ENCODE measurements around the gene ZSWIM6. TPM values are rescaled to one million over a fixed set of nuclear protein-coding genes. Genes with fewer than 3 reads are reported as not detected.

The ZSWIM6 gene
- total RNA-seq, 1 donor from 2014 or later: 40.1 TPM

DNA sequence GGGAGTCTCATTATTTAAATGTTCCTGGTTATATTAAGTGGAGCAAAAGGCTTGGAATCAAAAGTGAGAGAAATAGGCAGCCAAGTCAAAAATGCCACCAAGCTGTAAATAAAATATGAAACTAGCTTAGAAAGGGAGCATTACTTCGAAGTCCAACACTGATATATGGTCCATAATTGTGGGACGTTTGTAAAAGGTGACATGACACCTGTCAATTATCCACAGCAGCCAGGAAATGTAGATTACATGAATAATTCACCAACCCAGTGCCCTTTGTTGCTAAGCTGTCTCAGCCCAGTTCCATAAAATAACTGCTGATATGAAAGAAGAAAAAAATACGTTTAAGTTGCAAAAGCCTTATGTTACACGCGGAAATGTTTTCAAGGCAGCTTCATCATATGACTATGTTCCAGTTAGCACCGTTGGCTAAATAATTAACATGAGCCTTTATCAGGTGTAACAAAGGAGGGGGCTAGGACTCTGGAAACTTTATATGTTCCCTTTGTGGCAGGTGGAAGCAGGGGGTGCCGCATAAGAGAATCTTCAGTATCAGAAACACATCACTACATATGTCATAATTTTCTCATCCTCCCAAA lies 39.9 kb upstream of the ZSWIM6 start:
- Histone ChIP-seq H3K9ac (ENCODE audit: low read length) (no peak overlapping the region), H2AFZ (ENCODE audit: low read depth, low read length) (no peak overlapping the region), H3K27ac (ENCODE audit: low read depth, low read length) (no peak overlapping the region), H4K20me1 (ENCODE audit: insufficient read depth, low read length) (no peaks in the 10 kb centered on the region), H3K4me2 (ENCODE audit: low read length) (no peak overlapping the region), H3K36me3 (ENCODE audit: insufficient read depth, low read length) (no peaks in the 10 kb centered on the region), H3K27me3 (ENCODE audit: insufficient read depth, low read length) (no peaks in the 10 kb centered on the region), H3K9me3 (ENCODE audit: insufficient read depth, low read depth, low read length) (no peaks in the 10 kb centered on the region), H3K4me1 (ENCODE audit: insufficient read depth, low read length) (peaks cover 3% of the 10 kb centered on the region), H3K4me3 (ENCODE audit: insufficient read depth, low read depth, low read length) (no peak overlapping the region), H3K79me2 (ENCODE audit: insufficient read depth, low read length) (no peaks in the 10 kb centered on the region)
- Mint-ChIP-seq H3K4me1 (ENCODE audit: low read depth, unreplicated experiment) (peaks cover 9% of the 10 kb centered on the region), H3K36me3 (ENCODE audit: low read depth, unreplicated experiment) (peaks cover 2% of the 10 kb centered on the region), H3K27me3 (ENCODE audit: low read depth, unreplicated experiment) (no peaks in the 10 kb centered on the region), H3K9me3 (ENCODE audit: unreplicated experiment) (peaks cover 4% of the 10 kb centered on the region), H3K27ac (ENCODE audit: unreplicated experiment) (no peak overlapping the region), H3K4me3 (ENCODE audit: unreplicated experiment) (no peak overlapping the region)
- DNase-seq (ENCODE audit: low read depth): no peak
- TF ChIP-seq, protein P1, sequence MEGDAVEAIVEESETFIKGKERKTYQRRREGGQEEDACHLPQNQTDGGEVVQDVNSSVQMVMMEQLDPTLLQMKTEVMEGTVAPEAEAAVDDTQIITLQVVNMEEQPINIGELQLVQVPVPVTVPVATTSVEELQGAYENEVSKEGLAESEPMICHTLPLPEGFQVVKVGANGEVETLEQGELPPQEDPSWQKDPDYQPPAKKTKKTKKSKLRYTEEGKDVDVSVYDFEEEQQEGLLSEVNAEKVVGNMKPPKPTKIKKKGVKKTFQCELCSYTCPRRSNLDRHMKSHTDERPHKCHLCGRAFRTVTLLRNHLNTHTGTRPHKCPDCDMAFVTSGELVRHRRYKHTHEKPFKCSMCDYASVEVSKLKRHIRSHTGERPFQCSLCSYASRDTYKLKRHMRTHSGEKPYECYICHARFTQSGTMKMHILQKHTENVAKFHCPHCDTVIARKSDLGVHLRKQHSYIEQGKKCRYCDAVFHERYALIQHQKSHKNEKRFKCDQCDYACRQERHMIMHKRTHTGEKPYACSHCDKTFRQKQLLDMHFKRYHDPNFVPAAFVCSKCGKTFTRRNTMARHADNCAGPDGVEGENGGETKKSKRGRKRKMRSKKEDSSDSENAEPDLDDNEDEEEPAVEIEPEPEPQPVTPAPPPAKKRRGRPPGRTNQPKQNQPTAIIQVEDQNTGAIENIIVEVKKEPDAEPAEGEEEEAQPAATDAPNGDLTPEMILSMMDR (IDR thresholded peaks at IDR 0.05; ENCODE audit: insufficient read depth, low read depth, low read length): no peak
- no peak for TF ChIP-seq EZH2 (IDR thresholded peaks at IDR 0.05; ENCODE audit: insufficient read depth, low read length)
- no peak for FAIRE-seq

DNA sequence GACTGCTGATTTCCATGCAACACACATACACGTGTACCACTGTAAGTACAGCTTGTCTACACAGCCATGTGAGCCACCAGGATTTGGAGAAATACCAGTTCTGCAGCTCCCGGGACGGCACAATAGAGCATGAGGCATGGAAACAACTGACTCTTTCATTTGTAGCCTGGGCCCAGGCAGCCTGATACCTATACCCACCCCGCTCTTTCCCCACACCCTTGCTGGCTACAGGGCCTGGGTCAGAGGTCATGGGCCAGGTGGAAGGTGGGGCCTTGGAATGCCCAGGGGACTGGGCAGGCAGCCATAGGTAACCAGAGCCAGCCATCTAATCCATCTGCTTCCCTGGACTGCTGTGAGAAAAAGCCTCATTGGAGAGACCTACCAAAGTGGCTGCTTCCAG lies 39.0 kb upstream of the ZSWIM6 start:
- TF ChIP-seq, protein P1 (IDR thresholded peaks at IDR 0.05; ENCODE audit: insufficient read depth, low read depth, low read length): no peak
- TF ChIP-seq EZH2 (IDR thresholded peaks at IDR 0.05; ENCODE audit: insufficient read depth, low read length): no peak
- Histone ChIP-seq H3K27ac (ENCODE audit: low read depth, low read length) (no peak overlapping the region), H3K4me3 (ENCODE audit: insufficient read depth, low read depth, low read length) (no peak overlapping the region), H3K9me3 (ENCODE audit: insufficient read depth, low read depth, low read length) (no peaks in the 10 kb centered on the region), H3K4me1 (ENCODE audit: insufficient read depth, low read length) (peaks cover 4% of the 10 kb centered on the region), H3K36me3 (ENCODE audit: insufficient read depth, low read length) (no peaks in the 10 kb centered on the region), H3K9ac (ENCODE audit: low read length) (no peak overlapping the region), H3K27me3 (ENCODE audit: insufficient read depth, low read length) (no peaks in the 10 kb centered on the region), H3K79me2 (ENCODE audit: insufficient read depth, low read length) (no peaks in the 10 kb centered on the region), H2AFZ (ENCODE audit: low read depth, low read length) (no peak overlapping the region), H4K20me1 (ENCODE audit: insufficient read depth, low read length) (no peaks in the 10 kb centered on the region), H3K4me2 (ENCODE audit: low read length) (no peak overlapping the region)
- no peak for DNase-seq (ENCODE audit: low read depth)
- no peak overlapping the region for H3K27ac Mint-ChIP-seq (ENCODE audit: unreplicated experiment)
- peaks cover 4% of the 10 kb centered on the region for H3K9me3 Mint-ChIP-seq (ENCODE audit: unreplicated experiment)
- H3K4me3 Mint-ChIP-seq (ENCODE audit: unreplicated experiment): no peak overlapping the region
- no peaks in the 10 kb centered on the region for H3K27me3 Mint-ChIP-seq (ENCODE audit: low read depth, unreplicated experiment)
- H3K36me3 Mint-ChIP-seq (ENCODE audit: low read depth, unreplicated experiment): peaks cover 2% of the 10 kb centered on the region
- FAIRE-seq: no peak
- H3K4me1 Mint-ChIP-seq (ENCODE audit: low read depth, unreplicated experiment): peaks cover 9% of the 10 kb centered on the region

DNA sequence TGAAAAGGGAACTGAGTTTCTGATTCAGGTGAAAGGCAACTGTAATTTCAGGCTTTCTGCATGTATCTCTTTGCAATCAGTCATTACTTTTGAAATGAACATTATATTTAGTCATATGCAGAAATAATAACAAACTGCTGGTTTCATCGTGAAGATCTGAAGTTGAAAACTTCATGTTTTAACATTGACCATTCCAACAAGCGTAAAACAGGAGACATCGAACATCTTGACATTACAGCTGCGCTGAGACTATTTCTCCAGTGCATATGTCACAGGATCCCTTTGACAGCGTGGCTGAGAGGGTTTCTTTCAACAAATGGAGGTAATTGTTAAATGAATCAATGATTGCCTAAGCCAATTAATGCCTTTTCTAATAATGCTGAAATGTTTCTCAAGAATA lies 38.2 kb upstream of the ZSWIM6 start:
- Histone ChIP-seq H3K9ac (ENCODE audit: low read length) (no peak overlapping the region), H3K9me3 (ENCODE audit: insufficient read depth, low read depth, low read length) (no peaks in the 10 kb centered on the region), H3K4me2 (ENCODE audit: low read length) (no peak overlapping the region), H3K27ac (ENCODE audit: low read depth, low read length) (no peak overlapping the region), H3K4me3 (ENCODE audit: insufficient read depth, low read depth, low read length) (no peak overlapping the region), H3K4me1 (ENCODE audit: insufficient read depth, low read length) (peaks cover 12% of the 10 kb centered on the region), H3K27me3 (ENCODE audit: insufficient read depth, low read length) (no peaks in the 10 kb centered on the region), H3K36me3 (ENCODE audit: insufficient read depth, low read length) (no peaks in the 10 kb centered on the region), H2AFZ (ENCODE audit: low read depth, low read length) (no peak overlapping the region), H4K20me1 (ENCODE audit: insufficient read depth, low read length) (no peaks in the 10 kb centered on the region), H3K79me2 (ENCODE audit: insufficient read depth, low read length) (no peaks in the 10 kb centered on the region)
- no peak for DNase-seq (ENCODE audit: low read depth)
- TF ChIP-seq EZH2 (IDR thresholded peaks at IDR 0.05; ENCODE audit: insufficient read depth, low read length): no peak
- TF ChIP-seq, protein P1 (IDR thresholded peaks at IDR 0.05; ENCODE audit: insufficient read depth, low read depth, low read length): no peak
- Mint-ChIP-seq H3K4me3 (ENCODE audit: unreplicated experiment) (no peak overlapping the region), H3K9me3 (ENCODE audit: unreplicated experiment) (peaks cover 4% of the 10 kb centered on the region), H3K27ac (ENCODE audit: unreplicated experiment) (no peak overlapping the region), H3K4me1 (ENCODE audit: low read depth, unreplicated experiment) (peaks cover 11% of the 10 kb centered on the region), H3K36me3 (ENCODE audit: low read depth, unreplicated experiment) (peaks cover 2% of the 10 kb centered on the region), H3K27me3 (ENCODE audit: low read depth, unreplicated experiment) (no peaks in the 10 kb centered on the region)
- FAIRE-seq: no peak
